HG02943 (cell line): Measurements from ENCODE around the gene KIF13A.
"Not testable (repeated sequence)": the region's sequence is repeated elsewhere in the genome, so short reads cannot be mapped to it uniquely, and the experiment has no call there.

Source experiments
- ATAC-seq: cut with Tn5 transposase; IDR thresholded peaks from one replicate; pipeline ENCODE4 v1.9.1; 2021; ENCODE audit warnings: mild to moderate bottlenecking, low read depth, moderate library complexity; ENCODE audit not compliant: unreplicated experiment

Gene KIF13A

DNA sequence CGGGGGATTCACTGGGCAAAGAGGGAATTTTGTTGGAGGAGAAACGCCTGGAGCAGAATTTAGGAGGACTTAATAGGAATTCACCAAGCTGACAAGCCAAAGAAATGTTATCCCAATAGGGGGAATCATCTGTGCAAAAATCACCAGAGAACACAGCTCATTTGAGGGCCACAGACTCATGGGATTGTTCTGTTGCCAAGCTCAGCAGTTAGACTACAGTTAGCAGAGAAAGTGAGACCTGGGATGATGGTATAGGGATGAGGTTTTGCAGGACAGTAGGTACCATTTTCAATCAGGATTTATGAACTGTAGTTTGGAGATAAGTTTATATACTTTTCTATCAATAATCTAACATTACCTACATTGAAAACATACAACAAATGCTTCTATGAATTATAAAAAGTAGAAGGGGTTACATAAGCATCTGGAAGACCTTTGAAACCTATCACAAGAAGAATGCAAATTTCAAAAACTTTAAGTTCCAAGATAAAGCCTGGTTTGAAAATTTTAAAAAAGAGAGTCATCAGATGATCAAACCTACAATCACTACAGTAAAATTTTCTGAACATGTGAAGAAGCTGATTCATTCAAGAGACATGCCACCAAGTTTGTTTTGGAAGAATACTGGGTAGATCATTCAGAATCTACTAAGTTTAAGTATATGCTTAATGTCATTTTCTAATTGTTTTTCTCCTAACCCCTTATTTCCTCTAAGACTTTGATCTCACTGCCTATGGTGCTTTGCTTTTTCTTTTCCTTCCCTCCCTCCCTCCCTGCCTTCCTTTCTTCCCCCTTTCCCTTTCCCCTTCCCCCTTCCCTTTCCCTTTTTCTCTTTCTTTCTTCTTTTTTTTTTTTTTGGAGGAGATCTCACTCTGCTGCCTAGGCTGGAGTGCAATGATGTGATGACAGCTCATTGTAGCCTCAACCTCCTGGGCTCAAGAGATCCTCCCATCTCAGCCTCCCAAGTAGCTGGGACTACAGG lies 81.5 kb downstream of the KIF13A start:
- no peak for ATAC-seq

- no peak for ATAC-seq
These were observed 82.8 kb downstream of the KIF13A start for GRCh38 chr6:17904491-17905120.

- no peak for ATAC-seq
These were observed 84.5 kb downstream of the KIF13A start for GRCh38 chr6:17902974-17903373.

GRCh38 chr6:17901493-17901892 lies 85.9 kb downstream of the KIF13A start:
- ATAC-seq = no peak

DNA sequence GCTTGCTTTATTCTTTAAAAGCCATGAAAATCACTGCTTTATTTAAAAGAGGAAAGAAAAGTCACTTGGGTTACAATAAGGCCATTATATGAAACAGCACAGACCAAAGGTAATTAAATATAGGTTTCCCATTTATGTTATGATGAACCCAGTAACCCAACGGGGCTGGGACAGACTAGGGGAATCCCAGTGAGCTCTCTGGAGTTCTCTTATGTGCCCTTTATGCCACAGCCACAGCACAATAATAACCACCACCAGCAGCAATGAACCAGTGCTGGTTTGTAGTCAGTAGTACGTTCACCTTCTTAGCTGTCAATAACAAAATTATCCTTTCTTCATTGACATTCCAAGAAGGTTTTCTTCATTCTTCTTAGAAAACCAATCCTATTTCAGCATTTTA lies 87.4 kb downstream of the KIF13A start:
- no peak for ATAC-seq

DNA sequence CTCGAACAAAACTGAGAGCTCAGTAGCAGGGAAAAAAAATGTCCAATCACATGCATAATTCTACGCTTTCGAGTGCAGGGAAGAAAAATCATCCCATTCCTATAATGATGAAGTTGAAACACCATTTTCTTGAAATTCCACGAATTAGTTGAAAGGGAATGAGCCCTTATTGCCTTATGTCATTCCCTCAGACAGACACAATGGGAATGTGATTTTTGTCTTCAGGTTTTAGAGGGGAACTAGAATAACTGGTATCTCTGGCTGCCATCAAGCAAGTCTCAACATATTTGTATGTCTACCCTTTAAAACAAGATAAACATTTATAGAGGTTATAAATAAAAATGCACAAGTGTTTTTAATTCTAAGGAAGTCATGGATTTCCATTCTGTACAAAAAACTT lies 87.9 kb downstream of the KIF13A start:
- ATAC-seq = no peak

DNA sequence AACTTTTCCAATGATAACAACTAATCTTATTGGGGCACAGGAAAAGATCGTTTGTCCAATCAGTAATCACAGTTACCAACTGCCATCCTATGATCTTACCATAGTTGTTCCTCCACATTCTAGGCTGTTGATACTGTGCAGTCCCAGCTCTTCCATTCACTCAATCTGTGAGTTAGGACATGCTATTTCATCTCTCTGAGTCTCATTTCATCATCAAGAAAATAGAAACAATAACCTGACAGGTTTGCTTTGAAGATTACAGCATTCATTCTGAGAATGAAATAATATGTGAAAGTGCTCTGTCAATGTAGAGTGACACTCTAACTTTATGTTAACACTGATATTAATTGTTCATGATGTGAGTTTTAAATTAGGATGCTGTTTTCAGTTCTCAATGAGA lies 89.8 kb downstream of the KIF13A start:
- ATAC-seq = no peak

DNA sequence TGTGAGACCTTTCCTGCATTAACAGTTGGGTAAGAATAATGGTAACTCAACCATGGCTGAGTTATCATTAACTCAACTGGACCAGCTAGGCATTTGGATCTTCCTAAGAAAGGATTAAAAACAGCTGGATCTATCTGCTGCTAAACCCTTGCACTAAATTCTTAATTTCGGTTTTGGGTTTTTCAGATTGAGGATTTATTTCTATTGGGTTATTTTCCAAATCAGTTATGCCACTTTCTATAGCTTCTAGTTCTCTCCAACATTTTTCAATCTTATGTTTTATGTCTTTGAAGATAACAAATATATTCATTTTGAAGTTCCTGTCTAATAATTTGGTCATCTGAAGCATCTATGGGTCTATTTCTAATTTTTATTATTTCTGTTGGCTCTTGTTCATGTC lies 92.5 kb downstream of the KIF13A start:
- no peak for ATAC-seq

- ATAC-seq = no peak
These were observed 93.2 kb downstream of the KIF13A start for GRCh38 chr6:17894191-17894590.

- ATAC-seq = no peak
These were observed 95.2 kb downstream of the KIF13A start for GRCh38 chr6:17892097-17892686.

DNA sequence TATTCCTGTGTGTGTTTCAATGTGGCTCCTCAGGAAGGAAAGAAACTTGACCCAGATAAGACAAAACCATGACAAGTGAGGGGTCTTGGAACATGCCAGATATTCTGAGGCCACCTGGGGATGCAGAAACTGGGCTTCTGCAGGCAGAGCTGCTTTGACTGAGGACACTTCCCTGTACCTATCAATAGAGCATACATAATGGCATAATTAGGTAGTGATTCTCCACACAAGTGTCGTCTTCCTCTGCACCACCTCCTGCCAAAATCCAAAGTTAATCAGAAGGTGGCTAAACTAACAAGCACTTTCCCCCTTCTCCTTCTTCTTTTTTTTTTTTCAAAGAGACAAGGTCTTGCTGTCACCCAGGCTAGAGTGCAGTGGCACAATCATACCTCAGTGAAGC lies 97.1 kb downstream of the KIF13A start:
- ATAC-seq = no peak

DNA sequence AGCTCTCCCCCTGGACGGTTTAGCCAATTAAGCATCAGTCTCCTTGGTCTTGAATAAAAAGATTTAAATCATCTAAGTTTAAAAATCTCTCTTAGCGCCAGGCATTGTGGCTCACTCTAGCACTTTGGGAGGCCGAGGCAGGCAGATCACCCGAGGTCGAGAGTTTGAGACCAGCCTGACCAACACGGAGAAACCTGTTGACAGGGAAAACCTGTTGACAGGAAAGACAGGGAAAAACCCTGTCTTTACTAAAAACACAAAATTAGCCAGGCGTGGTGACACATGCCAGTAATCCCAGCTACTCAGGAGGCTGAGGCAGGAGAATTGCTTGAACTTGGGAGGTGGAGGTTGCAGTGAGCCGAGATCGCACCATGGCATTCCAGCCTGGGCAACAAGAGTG lies 97.7 kb downstream of the KIF13A start:
- ATAC-seq = not testable (repeated sequence)

DNA sequence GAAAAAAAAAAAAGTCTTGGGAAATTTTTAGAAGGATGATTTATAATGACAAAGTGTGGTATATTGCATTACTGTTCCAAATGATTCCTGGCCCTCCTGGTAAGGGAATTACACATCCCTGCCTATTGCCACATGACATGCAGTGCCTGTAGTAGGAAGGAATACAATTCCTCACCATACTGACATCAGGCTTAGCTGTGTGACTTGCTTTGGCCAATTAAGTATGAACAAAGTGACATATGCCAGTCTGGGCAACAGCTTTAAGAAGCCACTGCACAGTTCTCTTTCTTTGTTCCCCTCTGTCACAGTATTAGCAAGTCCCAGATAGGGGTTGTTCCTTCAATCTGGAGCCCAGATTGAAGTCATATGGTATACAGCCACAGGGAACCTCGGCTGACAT lies 100.5 kb downstream of the KIF13A start:
- ATAC-seq = no peak

GRCh38 chr6:17885889-17886576 lies 101.4 kb downstream of the KIF13A start:
- no peak for ATAC-seq

DNA sequence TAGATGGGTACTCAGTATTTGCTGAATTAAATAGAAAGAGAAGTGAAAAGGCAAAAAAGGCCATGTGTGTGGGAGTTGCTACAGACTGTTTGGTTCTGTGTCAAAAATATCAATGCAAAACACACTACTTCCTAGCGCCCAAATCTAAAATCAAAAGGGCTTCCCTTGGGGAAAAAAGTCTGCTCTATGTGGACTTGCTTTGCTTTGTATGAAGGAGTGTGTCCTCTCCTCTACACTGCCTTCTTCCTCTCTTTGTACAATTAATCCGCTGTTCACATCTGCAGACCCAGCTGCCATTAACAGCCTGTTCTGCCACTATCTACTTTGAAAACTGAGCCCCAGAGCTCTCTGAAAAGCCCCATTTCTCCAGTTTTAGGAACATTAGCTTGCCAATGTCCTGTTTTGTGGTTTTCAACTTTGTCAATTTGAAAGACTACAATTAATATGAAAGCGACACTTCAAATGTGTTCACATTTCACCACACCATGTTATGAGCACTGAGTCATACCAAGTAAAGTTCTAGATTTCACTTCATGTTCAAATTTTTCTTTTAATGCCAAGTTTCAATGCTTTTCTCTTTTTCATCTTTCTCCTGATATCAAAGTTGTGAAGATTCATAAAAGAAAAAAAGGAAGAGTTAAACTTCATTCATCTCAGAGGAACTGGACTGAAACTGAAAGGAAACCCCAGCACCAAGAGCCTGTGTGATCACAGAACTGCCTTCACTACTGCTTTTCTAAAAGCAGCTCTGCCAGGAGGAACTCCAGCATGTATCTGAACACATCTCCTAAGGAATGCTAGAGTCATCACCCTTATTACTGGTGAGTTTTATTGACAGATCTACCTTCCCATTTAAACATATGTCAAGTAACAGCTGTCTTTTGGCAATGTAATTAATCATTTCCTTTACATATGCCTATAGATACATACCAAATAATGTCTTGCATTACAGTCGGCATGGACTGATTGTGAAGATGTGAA lies 102.6 kb downstream of the KIF13A start:
- ATAC-seq = peak; percentile 78

DNA sequence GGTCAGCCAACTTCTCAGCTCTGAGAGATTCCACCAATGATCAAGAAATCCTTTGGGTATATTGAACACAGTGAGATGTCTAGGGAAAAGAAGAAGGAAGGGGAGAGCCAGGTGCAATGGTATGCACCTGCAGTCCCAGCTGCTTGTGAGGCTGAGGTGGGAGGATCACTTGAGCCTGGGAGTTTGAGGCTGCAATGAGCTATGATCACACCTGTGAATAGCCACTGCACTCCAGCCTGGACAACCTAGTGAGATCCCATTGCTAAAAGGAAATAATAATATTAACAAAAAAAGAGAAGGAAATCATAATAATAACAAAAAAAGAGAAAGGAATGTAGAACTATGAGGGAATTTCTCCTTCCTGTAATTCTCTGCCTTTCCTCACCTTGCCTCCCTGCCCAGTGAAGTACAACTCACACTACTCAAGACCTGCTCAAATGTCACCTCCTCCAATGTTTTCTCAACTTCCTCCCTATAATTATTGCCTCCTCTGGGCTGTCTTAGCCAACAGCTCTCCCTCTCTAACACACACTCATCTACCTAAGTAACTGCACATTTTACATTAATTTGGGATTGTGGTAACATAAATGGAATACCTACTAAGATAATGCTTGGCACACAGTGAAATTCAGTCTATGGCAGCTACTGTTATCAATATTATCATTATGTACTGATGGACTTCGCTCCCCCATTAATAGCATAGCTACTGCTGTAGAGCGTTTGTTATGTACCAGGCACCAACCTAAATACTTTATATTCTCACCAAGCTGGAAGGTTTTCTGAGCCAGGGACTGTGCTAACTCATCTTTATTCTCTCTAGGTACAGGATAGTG lies 103.6 kb downstream of the KIF13A start:
- ATAC-seq = no peak

DNA sequence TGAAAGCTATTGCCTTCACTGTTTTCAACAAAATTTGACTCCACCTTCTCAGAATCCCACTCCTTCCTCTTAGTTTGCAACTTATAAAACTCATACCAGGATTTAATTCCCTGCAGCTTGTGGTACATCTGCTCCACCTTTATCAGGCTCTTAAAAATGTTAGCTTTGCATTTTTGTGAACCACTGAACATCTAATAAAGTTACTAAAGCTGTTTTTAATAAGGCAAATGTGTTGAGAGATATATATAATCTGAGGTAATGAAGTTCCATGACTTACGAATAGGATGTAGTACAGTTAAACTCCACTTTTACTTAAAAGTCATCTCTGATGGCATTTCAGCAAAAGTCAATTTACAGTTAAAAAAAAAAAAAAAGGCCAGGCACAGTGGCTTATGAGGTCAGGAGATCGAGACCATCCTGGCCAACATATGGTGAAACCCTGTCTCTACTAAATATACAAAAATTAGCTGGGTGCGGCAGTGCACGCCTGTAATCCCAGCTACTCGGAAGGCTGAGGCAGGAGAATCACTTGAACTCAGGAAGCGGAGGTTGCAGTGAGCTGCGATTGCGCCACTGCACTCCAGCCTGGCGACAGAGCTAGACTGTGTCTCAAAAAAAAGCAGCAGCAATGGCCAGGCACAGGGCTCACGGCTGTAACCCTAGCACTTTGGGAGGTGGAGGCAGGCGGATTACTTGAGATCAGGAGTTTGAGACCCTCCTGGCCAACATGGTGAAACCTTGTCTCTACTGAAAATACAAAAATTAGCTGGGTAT lies 106.2 kb downstream of the KIF13A start:
- ATAC-seq = no peak

- no peak for ATAC-seq
These were observed 108.3 kb downstream of the KIF13A start for GRCh38 chr6:17879184-17879583.
